ENCODE measurements around the gene CTDSP1. TPM values are rescaled to one million over a fixed set of nuclear protein-coding genes. Genes with fewer than 3 reads are reported as not detected.

Gene CTDSP1
- total RNA-seq, 4 donors from 2014 or later, result 74.7 to 163 (median 96.3) TPM

DNA sequence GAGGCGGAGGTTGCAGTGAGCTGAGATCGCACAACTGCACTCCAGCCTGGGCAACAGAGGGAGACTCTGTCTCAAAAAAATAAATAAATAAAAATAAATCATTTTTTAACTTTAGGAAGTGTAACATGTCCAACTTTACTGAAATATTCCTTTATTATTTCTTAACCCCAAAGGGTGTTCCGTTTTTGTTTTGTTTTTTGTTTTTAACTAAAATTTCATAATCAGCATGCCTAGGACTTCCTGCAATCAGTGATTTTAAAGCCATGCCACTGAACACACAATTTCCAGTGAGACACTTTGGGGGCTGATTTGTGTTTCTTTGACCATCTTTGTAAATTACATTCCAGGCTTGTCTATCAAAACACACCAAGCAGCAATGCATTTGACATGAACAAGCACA lies 35.9 kb upstream of the CTDSP1 start:
- TF ChIP-seq, protein P1, sequence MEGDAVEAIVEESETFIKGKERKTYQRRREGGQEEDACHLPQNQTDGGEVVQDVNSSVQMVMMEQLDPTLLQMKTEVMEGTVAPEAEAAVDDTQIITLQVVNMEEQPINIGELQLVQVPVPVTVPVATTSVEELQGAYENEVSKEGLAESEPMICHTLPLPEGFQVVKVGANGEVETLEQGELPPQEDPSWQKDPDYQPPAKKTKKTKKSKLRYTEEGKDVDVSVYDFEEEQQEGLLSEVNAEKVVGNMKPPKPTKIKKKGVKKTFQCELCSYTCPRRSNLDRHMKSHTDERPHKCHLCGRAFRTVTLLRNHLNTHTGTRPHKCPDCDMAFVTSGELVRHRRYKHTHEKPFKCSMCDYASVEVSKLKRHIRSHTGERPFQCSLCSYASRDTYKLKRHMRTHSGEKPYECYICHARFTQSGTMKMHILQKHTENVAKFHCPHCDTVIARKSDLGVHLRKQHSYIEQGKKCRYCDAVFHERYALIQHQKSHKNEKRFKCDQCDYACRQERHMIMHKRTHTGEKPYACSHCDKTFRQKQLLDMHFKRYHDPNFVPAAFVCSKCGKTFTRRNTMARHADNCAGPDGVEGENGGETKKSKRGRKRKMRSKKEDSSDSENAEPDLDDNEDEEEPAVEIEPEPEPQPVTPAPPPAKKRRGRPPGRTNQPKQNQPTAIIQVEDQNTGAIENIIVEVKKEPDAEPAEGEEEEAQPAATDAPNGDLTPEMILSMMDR (IDR thresholded peaks at IDR 0.05; ENCODE audit: low read depth), result no peak

DNA sequence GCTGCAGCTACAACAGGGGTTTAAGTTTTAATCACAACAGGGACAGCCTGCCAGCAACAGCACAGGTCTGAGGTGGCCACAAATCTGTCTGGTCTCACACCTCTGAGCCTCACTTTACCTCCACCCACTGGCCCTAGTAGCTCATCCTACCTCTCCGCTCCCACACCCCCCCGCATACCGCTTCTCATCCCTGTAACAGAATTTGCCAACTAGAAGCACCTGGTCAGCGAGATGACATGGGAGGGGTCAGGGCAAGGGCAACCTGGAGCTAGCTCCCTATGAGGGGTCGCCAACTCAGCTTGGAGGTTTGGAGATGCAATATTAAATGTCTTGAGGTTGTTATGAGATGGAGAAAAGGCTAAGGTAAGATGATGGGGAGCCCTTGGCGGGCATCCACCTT lies 35.5 kb upstream of the CTDSP1 start:
- TF ChIP-seq, protein P1 (IDR thresholded peaks at IDR 0.05; ENCODE audit: low read depth), result no peak

DNA sequence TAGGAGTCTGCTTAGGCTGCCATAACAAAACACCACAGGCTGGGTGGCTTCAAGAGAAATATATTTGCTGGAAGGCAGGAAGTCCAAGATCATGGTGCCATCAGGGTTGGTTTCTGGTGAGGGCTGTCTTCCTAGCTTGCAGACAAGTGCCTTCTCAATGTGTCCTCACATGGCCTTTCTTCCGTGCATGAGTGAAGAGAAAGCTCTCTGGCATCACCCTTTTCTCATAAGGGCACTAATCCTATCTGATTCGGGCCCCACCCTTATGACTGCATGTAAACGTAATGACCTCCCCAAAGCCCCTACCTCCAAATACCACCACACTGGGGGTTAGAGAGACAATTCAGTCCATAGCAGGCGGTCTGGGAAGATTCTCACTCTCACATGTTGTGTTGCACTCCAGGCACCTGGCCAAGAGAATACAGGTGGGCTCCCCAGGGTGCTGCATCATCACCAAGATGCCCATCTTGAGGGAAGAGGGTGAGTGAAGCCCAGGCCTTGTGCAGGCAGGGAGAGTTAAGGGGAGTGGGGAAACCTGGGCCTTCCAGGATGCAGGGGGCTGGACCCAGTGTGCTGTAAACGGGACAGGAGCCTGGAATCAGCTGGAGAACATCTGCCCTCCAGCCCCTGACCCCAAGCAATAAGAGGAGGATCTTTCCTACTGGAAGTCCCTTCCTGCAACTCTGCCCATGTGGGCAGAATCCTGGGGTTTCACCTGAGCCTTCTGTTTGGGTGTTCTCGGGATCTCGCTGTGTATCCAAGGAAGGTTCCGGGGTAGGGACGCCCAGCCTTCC lies 32.9 kb upstream of the CTDSP1 start:
- TF ChIP-seq, protein P1 (IDR thresholded peaks at IDR 0.05; ENCODE audit: low read depth), result no peak

DNA sequence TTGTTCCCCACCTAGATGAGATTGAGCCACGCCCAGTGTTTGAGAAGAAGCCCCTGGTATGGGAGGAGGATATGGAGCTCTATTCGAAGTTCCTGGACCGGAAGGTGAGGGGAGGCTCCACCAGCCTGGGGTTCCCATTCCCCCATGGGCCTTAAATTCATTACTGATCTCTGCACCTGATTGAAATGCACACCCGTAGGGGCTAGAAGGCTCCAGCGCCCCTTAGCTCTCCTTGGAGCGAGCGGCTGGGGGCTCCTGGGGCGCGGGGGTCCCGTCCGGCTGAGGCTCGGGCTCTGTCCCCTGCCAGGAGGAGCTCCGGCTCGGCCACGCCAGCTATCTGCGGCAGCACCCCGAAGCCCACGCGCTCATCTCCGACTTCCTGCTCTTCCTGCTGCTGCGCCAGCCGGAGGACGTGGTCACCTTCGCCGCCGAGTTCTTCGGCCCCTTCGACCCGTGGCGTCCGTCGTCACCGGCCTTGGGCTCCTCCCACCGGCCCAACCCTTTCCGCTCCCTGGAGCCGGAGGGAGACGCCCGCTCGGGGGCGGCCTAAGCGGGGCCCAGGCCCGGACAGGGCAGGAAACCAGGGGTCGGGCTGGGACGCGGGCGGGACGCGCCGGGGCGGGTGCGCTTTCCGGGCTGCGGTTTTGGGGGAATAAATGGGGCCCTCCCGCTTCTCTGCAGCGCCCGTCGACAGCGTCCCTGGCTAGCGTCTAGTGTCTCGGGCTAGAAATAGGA lies 32.1 kb upstream of the CTDSP1 start:
- TF ChIP-seq, protein P1 (IDR thresholded peaks at IDR 0.05; ENCODE audit: low read depth), result no peak

DNA sequence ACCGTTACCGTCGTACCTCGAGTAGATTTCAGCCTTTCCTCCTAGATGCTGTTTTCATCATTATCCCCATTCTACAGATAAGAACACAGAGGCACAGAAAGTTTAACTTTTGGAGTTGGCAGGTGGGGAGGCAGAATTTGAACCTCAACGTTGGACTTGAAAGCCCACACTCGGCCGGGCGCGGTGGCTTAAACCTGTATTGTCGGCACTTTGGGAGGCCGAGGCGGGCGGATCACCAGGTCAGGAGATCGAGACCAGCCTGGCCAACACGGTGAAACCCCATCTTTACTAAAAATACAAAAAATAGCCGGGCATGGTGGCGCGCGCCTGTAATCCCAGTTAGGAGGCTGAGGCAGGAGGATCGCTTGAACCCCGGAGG lies 31.5 kb upstream of the CTDSP1 start:
- TF ChIP-seq, protein P1 (IDR thresholded peaks at IDR 0.05; ENCODE audit: low read depth), result no peak

DNA sequence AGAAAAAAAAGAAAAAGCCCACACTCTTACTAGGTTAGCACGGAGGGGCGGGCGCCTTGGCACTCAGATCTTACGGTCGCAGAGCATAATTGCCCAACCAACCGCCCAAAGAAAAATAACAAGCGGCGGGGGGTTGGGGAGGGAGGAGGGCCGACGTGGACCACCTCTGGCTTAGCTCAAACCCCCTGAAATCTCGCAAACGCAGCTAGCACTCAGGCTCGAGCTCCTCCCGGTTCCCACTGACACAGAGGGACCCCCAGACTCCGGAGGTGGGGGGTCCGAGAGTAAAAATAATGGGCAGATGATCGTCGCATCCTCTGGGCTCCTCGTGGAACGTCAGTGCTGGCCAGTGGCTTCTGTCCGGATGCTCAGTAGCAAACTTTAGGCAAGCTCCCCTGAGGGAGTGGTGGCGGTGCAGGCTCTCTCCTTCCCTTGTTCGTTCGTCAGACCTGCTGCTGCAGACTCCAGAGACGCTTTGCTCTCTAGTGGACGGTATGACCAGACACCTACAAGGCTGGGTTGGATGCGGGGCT lies 31.0 kb upstream of the CTDSP1 start:
- TF ChIP-seq, protein P1 (IDR thresholded peaks at IDR 0.05; ENCODE audit: low read depth), result no peak

DNA sequence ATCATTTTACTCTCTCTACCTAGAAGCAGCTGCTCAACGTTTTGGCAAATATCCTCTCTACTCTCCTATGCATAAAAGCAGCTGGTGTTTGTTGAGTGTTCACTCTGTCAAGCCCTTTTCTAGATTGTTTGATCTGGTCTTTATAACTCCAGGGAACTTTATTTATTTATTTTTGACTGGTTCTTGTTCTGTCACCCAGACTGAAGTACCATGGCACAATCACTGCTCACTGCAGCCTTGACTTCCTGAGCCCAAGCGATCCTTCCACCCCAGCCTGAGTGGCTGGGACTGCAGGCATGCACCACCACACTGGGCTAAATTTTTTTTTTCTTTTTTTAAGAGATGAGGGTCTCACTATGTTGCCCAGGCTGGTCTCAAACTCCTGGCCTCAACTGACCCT lies 30.3 kb upstream of the CTDSP1 start:
- TF ChIP-seq, protein P1 (IDR thresholded peaks at IDR 0.05; ENCODE audit: low read depth), result no peak
